DMS114 treated with DMSO at 0.1 percent for 48 hours (cell line): ENCODE results near the gene SLC49A4.

Experiments used
- DNase-seq: peaks from one replicate; lab custom pipeline; 2025; ENCODE audit not compliant: unreplicated experiment; lab: John Stamatoyannopoulos, UW

SLC49A4 gene

DNA sequence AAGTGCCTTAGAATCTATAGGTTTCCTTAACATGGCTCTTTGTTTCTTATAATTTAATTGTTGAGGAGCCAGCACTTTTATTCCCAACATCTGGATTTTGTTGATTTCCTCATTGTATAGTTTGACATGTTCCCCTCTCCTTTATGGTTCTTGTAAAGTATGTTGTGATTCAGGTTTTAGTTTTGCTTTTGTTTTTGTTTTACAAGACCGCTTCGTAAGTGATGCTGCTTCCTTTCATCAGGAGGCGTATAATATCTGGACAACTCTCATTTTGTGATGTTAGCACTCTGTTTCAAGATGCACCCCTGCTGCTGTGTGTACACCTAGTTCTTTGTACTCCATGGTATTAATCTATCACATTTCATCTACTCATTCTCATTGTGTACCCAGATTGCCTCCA lies 48.7 kb downstream of the SLC49A4 start:
- DNase-seq = no peak

DNA sequence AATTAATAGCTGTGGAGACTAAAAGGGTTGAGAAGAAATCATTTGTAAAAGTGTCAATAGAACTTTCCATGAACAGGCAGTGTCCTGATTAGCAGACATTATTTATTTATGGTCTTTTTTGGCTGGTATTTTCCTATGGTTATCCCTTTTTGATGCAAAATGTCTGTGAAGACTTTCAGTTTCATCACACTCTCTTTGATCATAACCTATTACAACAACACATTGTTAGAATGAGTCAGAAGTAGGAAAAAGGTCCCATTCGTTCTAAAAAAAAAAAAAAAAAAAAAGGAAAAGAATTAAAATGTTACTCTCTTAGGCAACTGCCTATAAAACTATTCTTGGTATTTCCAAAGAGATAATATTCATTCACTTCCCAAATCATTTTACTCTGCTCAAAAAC lies 62.1 kb downstream of the SLC49A4 start:
- no peak for DNase-seq

DNA sequence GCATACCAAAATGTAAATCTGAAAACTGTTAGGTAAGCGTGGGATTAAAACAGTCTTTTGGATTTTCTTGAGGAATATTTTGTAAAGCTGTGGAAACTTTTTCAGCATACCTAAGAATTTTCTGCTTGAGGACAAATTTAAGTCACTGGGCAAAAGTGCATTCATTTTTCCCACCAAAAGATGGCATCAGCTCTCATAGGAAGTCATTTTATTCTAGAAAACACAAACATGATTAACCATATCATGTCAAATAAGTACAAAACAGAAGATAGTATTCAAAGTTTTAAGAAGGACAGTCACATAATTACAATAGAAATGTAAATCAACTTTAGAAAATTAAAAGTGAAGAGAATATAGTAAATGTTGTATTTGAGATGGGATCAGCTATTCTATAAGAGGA lies 63.5 kb downstream of the SLC49A4 start:
- peak; percentile 13 for DNase-seq

DNA sequence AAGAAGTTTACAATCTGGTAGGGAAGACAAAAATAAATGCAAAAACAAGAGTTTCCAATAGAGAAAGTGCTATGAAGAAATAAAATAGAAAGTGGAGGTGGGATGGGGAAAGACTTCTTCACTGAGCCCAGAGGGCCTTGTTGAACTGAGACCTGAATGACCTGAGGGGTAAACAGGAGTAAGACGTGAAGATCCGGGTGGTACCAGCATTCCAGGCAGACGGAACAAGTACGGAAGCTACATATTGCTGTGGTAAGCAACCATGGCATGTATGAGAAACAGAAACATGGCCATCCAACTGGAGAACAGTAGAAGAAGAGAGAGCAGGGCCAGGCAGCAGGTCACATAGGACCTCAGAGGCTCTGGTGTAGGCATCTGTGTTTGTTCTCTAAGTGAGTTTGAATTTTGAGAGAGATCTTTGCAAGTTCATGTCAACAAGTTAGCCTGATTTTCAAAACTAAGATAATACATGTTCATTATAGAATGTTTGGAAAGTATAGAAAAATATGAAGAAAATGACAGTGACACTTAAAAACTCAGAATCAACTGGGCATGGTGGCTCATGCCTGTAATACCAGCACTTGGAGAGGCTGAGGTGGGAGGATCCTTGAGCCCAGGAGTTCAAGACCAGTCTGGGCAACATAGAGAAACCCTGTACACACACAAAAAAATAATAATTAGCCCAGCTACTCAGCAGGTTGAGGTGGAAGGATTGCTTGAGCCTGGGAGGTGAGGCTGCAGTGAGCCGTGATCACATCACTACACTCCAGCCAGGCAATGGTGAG lies 64.3 kb downstream of the SLC49A4 start:
- DNase-seq = no peak

DNA sequence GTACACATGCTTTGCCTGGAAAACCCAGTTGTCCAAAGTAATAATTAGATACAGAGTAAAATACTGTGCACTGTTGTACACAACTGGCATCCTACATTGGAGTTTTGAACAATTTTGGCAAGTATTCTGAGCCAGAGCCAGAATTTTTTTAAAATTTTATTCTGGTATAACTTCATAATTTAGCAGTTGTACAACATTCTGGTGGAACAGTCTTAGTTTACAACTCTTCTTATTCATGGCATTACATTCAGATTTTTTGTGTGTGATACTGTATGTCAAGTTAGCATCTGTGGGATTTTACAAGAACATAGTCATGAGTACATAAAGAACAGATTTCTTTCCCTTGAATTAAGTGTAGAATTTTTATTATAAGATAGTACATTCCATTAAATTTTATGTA lies 67.5 kb downstream of the SLC49A4 start:
- DNase-seq = no peak

DNA sequence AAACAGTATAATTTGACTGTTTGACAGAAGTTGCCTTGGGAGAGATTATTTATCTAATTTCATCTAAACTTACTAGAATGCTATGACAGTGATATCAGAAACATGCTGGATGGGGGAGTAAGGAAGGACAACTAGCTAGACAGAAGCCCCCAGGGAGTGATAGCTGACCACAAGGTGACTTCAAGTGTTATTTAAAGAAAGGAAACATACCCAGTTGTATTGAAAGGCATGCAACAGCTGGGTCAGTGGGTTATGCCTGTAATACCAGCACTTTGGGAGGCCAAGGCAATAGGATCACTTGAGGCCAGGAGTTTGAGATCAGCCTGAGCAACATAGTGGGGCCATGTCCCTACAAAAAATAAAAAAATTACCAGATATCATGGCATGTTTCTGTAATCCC lies 69.6 kb downstream of the SLC49A4 start:
- no peak for DNase-seq

DNA sequence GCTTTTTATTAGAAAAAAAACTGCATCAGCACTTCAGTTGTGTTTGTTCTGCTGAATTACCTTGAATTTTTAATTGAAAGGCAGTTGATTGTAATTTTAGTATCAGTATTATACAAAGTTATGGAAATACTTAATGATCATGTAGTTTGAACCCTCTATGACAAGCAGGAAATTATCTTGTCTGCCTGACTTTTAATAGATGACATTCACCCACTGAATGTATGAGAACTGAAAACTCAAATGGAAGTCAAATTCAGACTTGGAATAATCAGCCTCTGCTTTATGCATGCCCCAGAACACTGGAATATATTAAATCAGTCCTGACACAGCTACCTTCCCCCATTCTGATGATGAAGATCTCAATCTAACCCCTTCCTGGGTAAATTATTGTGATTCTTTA lies 73.5 kb downstream of the SLC49A4 start:
- DNase-seq = no peak

DNA sequence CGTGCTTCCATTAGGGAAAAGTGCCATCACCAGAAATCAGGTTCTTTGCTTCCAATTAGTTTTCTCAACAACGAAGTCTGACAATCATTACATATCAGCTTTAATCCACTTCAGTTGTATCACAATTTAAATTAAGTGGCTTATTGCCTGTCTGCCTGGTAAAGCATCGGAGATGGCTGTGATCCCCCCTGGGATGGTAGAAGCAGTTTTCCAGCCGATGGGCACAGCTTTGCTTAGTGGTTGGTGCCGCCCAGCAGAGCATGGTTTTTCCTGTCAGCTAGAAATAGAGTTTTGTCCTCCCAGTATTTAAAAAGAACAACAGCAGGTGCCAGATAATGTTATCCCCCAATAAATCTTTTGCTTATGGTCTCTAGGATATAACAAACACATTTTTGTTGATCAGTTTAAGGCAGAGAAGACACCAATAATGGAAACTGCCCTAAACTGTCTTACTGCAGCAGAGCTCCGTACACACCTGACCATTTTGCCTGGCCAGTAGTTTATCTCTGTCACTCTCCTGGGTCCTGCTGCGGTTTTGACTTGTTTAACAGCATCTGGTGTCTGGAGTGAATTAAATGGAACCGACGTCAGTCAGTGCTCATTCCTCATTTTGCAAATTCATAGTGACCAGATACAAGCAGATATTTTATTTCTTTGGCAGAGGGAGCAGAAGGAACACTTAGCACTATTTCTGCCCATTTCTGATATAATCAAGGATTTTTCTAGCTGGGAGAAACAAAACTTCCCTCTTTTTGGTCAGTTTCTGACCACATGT lies 79.1 kb downstream of the SLC49A4 start:
- no peak for DNase-seq

DNA sequence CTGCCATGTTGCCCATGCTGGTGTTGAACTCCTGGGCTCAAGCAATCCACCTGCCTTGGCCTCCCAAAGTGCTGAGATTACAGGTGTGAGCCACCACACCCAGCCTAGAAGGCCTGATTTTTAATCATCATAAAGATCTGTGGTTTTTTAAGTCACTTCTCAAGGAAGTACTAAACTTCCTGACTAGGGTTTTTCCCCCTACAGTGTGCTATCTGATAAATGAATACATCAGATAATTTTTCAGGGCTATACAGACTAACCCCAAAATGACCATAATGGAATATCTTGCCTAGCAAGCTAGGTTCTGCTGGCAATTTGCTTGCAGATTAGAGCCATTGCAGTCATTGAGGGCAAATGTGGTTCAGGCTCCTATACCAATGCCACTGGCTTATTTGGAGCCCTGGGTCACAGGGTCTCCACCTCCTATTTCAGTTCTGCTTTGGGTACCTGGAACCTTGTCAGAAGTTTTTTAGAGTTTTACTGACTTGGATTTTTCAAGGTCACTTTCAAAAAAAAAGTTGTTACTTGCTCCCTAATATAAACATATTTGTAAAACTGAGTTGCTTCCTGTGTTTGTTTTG lies 80.8 kb downstream of the SLC49A4 start:
- DNase-seq = no peak

DNA sequence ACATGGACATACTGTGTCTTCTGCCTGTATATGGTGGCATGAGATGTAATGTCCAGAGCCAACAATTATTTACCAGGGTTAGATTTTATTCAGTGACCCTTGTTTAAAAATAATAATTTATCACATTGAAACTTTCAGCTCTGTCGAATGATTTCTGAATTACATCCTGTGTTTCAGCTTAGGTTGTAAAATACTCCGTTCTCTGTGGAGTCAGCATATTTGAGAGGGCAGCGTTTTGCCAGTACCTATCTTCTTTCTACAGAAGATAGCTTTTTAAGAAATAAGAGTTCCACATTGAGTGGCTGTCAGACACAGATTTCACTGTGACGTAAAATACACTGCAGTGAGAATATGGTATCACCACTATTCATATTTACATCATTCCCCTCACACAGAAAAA lies 85.3 kb downstream of the SLC49A4 start:
- no peak for DNase-seq

DNA sequence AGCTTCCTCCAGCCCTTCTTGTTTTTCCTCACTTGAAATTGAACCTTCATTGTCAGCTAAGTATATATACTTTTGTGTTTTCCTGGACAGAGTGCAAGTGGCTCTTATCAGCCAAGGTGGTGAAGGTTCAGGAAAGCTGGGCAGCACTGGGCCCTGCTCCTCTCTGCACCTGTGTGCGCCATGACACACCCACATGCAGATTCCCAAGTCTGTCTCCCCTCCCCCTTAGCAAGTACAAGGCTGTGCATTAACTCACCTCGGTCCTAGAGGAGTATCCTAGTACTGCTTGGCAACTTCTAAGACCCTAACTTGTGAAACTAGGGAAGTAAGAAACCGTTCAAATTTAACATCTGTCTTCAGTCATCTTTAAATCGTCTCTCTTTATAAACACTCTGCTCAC lies 85.8 kb downstream of the SLC49A4 start:
- DNase-seq = no peak

DNA sequence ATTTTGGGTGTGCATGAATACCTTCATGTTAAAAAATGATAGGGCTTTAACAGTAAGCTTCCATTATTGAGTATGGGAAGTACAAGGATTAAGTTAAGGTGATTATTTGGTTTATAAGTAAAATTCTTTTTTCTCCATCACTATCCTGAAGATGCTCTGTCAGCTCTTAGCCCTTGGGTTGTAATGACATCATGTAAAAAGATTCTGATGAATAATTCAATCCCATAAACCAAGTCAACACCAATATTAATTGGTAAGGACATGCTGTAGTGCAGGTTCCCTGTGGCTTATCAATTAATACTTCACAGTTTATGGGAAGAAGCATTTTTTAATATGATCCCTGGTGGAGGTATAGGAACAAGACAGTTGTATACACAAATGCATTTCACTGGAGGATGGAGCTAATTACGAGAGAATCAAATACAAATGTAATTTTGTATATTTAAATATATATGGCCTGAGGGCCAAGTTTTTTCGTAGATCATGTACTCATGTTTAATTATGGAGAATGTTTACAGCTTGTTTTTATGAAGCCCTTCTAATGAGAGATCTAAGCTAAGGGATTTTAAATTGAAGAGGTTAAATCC lies 87.6 kb downstream of the SLC49A4 start:
- no peak for DNase-seq

DNA sequence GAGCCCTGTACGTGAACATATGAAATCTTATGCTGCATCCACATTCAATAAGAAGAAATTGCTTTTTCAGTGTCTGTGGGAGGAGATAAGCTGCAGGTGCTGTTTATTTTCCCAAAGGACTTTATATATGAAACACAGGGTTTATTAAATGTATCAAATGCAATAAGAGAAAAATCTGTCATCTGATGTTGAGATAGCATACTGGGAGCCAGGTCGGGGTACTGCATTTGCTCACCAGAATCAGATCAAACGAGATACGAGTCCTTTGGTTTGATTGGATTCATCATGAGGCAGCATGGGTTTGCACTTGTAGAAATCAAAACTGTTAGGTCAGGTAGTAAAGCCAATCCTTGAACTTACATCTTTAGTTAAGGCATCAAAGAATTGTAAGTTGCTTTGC lies 91.4 kb downstream of the SLC49A4 start:
- DNase-seq = no peak

DNA sequence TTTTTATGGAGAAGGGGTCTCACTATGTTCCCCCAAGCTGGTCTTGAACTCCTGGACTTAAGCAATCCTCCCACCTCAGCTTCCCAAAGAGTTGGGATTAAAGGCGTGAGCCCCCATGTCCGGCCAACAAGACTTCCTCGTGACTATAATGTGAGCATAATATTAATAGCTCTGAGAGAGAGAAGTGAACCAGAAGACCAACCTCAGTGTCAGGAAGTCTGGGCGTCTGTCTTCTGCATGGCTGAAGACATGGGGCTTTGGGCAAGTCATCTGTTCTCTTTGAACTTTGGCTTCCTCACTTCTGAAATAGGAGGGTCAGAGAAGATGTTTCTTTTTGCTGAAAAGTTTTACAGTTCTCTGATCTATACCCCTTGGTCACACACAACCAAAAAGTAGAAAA lies 92.1 kb downstream of the SLC49A4 start:
- DNase-seq = no peak

DNA sequence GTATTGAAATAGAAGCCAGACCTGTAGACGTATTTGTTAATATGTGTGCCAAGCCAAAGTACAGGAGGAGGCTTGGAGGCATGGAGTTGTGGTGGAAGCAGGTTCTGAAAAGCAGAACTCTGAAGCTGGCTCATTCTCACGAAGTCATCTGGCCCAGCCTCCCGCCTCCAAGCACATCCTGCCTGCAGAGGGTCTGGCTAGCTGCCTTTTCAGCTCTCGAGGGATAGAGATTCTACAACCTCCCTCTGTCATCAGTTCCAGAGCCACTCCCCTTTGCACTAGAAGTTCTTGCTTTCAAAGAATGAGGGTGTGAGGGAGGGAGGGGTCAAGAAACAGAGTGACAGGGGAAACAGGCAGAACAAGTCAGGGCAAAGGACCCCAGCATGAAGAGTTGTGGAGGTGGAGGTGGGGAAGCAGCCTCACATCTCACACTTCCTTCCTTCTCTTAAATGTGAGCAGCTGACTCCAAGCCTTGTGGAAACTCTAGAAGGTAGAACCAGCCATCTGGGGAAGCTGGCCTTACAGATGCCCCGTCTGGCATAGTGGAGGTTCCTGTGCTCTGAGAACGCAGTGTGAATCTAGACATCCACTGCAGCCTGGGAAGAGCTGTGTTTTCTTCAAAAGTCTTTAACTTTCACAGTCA lies 95.3 kb downstream of the SLC49A4 start:
- no peak for DNase-seq

DNA sequence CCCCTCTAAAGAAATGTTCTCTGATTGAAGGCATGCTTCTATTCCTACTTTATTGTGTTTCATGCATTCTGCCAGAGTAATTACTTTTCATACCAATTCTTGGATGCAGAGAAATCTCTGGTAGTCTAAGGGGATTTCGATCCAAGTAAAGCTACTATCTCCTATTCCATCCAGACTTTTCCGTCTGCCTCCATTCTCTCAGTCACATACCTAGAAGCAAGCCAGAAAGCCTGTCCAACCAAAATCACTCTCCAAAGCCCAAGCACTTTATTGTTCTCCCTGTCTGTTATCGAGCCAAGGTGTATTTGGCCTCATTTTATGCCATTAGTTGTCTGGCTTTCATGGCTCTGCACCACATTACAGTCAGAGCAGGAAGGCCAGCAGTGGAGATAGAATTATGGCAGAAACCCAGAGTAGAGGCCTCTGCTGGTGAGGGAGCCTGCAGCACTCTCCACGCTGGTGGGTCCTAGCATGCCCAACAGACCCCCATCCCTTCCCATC lies 95.9 kb downstream of the SLC49A4 start:
- no peak for DNase-seq

DNA sequence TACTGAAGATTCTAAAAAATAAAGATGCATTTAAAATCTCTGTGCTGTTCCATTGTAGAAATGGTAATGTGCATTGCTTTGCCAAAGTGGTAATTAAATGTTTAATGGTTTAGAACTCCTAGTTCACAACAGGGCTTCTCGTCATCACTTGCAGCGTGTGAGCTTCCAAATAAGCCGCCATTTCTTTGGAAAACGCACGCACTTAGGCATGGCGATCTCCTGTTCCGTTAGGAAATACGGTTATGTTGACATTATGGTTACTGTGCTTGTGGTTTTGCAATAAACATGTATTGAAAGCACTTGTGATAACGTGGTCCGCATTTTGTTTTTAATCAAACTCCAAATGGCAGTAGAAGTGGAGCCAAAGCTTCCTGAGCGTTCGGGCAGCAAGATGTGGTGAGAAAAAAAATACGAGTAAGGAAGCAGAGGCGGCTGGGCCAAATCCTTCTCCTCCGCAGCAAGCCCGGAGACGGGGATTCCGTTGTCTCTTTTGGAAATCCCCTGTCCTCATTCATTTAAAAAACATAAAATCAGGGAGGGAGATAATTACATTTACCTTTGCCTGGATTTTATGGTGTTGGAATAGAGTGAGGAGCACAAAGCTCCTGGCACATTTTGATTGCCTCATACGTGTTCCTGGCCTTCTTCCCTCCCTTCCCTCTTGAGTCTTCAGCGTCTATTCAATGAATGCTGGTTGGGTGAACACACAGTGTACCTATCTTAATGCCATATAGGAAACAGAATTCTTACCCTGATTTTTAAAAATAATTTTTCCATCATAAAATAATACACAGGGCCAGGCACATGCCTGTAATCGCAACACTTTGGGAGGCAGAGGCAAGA lies 97.5 kb downstream of the SLC49A4 start:
- no peak for DNase-seq

DNA sequence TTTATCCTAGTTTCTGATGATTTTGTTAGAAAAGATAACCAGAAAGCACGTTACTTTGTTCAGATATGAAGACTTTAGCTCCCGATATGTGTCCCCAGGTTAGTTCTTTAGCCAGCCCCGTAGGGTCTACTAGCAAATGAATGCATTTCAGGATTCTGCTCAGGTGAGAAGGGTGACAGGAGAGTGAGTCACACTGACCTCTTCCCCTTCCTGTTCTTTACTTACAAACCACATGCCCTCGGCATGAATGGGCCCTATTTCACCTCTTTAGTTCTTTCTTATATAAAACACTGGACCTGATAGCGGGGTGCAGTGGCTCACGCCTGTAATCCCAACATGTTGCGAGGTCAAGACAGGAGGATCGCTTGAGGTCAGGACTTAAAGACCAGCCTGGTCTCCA lies 98.4 kb downstream of the SLC49A4 start:
- DNase-seq = no peak

DNA sequence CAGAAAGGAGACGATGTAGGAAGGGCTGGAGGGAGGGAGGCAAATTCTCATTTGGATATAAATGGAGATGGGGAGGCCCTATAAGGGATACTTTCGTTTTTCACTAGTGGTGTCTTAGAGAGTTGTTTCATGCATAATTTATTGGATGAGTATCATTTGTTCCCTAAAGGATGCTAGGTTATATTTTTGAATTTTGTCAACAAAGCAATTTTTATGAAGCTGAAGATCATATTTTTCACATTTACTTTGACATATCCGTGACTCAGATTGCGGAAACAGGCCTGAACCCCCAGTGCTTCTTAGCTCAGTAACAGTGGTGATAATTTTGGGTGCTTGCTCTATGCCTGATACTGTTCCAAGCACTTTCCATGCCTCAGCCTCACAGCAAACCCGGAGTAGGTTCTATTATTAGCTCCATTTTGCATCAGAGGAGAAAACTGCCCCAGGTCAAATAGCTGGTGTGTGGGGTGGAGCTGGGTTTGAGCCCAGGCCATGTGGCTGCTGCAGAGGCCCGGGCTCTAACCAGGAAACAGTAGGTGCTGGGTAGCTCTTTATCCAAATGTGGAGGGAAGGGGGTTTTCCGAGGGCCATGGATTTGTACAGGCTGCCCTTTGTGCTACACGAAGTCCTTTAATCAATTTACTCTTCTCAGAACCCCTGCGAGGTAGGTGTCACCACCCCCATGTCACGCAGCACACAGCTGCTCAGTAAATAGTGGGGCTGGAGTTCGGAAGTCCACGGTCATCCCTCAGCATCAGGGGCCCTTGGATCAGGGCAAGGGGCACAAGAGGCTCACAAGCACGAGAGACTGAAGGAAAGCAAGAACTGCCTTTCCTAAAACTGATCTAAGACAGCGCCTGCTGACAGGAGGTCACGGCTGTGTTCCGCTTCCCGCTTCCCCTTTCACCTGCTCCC lies 99.1 kb downstream of the SLC49A4 start:
- DNase-seq = no peak
